NCI-H2196 (cell line): ENCODE data around the gene COBLL1.

Experiments
- DNase-seq: peaks from one replicate; lab custom pipeline; 2025; ENCODE audit not compliant: unreplicated experiment; lab: John Stamatoyannopoulos, UW

Gene COBLL1

DNA sequence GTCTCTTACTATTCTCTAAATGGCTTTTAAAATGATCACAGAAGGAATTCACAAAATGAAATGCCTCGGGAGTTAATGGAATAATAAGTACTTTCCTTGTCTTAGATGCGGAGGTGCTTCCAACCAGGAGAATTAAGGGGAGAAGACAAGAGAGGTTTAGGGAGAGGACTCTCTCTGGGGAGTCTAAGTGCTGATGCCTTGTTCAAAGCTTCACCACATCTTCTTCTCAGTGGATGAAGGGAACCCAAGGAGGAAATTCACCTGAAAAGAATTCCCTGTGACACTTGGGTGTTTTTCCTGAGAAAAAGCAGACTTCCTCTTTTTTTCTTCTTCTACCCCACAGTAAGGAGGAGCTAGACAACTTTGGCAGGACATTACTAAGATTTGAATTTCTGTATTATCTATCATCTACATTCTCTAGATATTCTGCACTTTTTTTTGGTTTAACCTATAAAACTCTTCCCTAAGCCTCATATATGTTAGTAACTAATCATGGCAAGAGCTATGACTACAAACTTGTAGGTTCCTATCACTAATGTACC is 150.2 kb downstream of the COBLL1 start:
- no peak for DNase-seq

DNA sequence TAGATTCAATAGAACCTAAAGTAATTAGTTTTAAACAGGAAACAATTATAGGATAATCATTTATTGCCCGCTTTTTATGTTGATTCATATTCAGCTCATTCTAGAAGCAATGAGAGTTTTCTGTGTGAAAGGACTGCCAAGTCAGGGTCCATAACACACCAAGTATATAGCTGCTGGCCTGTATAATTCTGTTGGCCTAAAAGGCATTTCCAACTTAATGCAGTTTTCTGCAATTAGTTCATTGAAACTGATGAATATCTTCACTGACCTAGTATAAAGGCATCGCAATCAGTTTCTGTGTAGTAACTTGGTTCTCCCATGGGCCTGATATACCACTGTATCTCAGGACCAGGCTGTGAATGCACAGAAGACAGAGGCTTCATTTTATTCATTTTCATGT is 151.3 kb downstream of the COBLL1 start:
- DNase-seq, result no peak

DNA sequence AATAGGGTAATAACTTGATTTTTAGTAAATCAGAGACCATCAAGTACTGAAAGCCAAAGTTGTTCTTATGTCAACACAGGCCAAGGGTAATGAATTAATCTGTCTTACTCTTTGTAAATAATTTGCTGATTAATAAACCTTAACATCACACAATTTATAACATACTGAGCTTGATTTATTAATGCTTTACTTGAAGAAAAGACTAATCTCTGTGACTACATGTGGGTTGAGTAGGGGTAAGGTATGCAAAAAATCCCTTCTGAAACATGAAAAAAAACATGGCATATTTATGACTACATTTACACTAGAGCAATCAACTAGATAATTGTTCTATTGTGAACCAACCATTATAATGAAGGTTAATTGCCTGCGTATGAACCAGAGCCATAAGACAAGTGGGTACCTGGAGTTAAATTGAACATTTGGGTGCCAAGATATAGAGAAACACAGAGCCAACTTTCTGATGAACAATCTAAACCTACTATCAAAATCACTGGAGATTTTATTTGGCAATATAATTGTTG is 152.7 kb downstream of the COBLL1 start:
- DNase-seq, result no peak

DNA sequence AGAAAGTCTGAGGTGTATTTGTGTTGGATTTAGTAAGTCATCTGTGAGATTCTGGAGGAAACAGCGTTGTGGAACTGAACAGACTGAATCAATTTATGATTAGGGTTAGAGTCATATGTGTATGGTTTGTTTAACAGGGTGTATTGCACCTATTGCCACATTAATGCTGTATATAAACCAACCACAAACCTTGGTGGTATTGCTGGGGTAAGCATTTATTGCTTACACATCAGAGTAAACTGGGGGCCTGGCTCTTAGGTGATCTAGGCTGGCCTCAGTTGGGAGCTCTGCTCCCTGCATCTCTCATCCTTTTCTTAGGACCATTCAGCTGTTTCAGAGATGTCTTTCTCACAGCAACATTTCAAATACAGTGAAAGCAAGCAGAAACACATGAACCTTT is 160.6 kb downstream of the COBLL1 start:
- no peak for DNase-seq

DNA sequence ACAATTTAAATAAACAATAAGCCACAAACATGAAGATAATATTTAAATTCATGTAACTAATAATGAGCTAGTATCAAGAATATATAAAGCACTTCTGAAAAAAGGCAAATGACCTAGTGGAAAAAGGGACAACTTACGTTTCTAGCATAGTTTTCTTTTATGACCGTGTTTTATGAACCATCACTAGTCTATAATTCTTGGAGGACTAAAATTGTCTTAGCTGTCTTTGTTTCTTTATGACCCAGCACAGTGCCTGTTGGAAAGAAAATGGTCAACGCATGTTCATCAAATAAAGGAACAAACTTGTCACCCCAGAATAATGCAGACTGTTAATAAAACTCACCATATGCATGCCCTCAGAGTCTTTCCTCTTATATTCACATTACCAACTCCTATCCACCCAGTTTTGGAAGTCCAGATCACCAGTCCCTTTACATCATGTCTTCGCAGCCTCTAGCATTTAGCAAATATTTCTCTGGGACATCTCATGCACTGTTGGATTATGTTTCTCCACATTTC is 162.9 kb downstream of the COBLL1 start:
- no peak for DNase-seq

DNA sequence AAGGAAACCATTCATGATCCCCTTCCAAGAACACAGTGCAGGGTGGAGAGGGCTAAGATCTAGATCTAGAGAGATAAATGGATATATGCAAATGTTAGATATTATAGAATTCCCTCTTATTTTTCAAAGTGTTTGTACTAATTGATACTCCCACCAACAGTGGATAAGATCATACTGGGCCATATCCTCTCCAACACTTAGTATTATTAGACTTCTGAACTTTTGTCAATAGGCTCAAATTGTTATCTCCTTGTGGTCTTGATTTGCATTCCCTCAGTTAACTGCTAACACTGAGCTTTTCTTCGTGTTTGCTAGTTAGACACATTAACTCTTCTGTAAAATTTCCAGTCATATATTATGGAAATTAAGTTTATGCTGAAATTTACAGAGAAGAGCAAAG is 163.9 kb downstream of the COBLL1 start:
- DNase-seq, result no peak

DNA sequence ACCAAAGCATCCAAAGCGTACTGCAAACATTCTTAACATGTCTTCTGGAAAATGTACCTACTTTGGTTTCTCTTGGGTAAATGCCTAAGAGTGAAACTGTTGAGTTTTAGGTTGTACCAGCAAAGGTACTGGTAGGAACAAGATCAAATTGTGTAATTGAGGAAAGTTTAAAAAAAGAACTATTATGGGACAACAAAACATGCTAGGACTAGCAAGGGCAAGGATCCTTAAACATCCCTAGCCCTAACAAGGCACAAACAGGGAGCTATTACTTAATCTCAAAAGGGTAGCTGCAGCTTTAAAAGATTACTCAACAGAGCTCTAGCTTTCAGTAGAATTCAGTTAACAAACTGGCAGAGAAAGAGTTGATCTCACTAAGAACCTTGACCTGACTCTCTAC is 164.4 kb downstream of the COBLL1 start:
- DNase-seq, result no peak

DNA sequence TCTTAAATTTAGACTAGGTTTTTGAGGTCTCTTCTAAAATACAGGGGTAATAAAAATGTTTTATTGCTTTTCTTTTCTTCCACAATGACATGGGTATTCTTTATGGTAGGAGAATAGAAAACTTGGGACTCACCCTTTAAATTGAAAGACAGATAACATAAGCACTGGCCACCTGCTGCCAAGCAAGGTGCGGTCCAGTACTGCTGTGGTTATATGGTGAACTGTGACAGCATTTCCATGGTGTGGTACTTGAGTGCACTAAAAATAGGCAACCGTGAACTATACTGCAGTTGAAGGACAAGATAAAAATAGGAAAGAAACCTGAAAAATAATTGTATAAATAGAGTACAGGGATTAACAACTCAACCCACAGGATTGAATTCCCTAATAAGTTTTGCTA is 165.9 kb downstream of the COBLL1 start:
- no peak for DNase-seq

DNA sequence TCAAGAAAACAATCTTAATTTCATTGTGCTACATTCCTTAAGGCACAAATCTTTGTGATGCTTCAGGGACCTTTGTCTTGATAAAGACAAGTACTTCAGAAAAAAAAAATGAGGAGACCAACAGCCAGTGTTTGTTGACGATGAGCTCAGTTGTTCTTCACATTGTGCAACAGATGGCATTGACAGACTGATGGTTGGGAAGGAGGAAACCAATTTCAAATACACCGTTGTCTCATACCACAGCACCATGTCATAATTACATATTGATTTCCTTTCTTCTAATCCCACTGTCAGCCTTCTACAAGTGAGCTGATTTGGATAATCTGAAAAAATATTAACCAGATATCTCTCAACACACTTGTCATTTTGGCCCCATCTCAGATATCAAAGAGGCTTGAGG is 166.6 kb downstream of the COBLL1 start:
- DNase-seq, result no peak

DNA sequence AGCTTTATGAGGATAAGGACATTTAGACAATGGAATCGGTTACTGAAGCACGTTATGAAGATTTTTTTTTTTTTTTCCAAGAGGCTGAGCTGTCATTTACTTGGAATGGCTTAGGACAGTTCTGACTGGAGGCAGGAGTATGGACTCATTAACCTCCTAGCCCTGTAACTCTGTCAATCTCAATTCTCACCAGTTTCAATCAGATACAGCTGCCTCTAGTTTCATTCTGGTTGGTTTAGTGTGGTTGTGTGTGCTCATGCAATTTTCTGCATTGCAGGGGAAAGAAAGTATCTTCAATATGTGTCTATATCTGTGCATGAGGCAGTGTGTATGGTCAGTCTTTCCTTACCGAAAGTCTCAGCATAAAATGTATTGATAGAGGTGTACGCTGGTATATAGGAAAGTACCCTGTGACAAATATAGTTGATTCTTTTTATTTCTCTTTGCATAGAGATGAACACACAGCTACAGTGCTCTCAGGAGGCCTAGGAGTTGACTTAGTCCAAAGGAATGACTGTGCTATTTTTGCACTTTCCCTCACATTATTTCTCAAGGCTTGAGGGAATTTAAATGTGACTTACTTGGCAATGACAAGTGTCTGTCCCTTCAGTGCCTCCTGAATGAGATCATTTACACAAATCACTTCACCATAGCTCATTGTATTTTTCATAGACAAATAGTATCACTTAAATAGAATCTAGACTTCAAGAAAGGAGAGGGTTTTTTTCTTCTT is 169.8 kb downstream of the COBLL1 start:
- no peak for DNase-seq

DNA sequence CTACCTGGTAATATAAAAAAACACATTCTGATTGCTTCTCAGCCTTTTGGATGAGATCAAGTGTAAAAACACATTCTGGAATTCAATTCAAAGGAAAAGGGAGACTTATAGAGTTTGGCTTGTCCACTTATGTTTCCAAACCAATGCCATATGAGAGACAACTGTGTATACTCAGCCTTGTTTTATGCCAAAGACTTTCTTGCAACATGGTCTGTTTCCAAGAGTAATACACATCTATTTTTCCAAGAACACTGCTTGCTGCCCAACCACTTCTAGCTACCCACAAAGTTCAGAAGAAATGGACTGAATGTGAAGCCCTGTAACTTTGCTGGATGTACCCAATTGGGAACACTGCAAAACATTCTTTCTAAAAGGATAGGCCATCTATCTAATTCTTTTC is 172.3 kb downstream of the COBLL1 start:
- no peak for DNase-seq

DNA sequence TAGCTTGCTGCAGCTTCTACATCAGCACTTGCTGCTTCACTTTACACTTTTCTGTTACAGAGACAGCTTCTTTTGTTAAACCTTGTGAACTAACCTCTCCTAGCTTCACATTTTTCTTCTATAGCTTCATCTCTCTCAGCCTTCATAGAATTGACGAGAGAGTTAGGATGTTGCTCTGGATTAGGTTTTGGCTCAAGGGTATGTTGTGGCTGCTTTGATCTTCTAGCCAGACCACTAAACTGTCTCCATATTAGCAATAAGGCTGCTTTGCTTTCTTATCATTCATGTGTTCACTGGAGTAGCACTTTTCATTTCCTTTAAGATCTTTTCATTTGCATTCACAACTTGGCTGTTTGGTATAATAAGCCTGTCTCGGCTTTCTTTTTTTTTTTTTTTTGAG is 174.1 kb downstream of the COBLL1 start:
- DNase-seq, result no peak

DNA sequence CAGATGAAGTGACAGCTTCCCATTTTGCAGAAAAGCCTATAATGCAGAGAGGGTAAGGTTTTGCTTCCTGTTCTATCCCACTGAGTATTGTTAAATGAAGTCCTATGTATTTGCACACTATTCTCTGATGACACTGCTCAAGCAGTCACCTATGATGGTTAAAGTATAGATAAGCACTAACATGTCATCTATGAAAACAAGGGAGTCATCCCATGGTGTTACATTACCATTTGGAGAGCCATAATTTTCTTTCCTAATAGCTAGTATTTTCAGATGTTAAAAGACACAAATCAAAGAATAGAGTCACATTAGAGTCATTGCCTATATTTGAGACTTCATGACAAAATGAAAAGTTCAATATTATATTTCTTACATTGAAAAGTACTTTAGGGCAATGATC is 177.6 kb downstream of the COBLL1 start:
- DNase-seq, result no peak

DNA sequence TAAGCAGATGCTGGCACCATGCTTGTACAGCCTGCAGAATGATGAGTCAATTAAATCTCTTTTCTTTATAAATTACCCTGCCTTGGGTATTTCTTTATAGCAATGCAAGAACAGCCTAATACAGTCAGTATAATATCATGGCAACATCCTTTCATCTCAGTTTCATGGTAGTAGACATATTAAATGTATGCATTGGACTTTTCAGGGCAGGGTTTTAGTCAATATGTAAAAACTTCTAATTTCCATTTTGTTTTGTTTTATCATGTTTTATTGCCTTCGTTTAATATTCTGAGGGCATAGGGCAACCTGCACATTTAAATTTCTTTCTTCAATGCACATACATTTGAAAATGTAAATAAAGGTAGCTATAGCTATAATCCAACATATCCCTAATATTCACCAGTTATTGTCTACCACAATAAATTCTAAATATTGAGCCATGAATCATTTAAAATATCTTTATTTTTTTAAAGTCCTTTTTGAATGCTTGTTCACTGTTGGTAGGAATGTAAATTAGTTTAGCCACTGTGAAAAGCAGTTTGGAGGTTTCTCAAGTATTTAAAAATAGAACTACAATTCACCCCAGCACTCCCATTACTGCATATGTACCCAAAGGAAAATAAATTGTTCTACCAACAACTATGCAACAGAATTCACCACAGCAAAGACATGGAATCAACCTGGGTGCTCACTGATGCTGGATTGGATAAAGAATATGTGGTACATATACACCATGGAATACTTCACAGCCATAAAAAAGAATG is 178.6 kb downstream of the COBLL1 start:
- no peak for DNase-seq

DNA sequence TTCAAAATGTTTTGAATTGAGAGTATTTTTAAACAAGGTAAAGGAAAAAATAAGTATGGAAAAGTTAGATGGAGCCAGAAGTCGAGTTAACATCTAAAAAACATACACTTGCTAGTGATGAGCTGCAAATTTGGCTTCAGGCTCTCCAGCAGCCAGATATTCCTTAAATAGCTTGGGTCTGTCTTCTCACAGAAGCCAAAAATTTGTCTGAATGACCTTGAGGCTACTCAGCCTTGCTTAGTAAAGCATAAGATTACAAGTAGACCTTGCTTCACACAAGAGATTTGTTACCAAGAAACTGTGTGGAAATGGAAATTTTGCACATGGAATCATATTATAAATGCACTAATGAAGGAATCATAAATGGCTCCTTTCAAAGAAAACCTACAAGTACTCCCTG is 179.6 kb downstream of the COBLL1 start:
- DNase-seq, result no peak

DNA sequence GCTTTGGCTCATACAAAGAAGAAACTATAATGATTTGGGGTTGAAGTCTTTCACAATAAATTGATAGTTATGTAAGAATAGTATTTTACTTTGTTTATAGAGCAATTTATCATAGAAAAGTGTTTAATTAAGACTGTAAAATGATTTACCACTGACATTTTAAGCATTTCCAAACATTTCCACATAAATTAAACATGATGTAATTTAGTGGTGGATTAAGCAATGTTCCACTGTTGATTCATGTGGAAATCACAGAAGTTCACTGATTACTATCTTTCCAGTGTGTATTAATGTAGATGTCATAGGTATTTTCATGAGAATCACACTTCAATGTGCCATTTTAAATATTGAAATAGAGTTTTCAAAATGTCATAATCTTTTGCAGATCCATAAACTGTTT is 180.3 kb downstream of the COBLL1 start:
- no peak for DNase-seq

DNA sequence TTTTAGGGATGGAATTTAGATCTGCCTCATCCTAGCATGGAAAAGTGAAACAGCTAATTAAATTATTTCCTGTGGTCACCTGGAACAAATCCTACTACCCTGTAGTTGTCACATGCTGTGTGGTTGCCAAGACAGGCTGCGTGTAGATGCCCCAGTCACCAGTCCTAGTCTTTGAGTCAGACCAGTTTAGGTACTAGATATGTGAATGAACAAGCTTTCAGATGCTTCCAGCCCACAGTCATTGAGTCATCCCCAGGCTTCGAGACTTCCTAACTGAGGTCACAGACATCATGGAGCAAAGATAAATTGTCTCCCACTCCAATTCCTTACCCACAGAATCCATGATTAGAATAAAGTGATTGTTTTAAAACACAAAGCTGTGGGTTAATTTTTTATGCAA is 184.5 kb downstream of the COBLL1 start:
- no peak for DNase-seq

DNA sequence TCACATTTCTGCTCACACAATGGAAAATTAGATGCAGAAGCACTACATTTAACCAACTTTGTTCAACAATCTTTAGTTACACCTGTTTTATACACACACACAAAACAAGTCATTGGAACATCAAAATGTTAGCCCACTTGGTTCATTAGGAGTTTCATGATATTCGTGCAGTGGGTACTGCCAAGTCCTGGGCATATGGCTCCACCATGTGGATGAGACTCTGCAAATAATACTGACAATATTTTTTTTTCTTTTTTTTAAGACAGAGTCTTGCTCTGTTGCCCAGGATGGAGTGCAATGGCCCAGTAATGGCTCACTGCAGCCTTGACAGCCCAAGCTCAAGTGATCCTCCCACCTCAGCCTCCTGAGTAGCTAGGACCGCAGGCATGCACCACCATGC is 185.9 kb downstream of the COBLL1 start:
- no peak for DNase-seq

DNA sequence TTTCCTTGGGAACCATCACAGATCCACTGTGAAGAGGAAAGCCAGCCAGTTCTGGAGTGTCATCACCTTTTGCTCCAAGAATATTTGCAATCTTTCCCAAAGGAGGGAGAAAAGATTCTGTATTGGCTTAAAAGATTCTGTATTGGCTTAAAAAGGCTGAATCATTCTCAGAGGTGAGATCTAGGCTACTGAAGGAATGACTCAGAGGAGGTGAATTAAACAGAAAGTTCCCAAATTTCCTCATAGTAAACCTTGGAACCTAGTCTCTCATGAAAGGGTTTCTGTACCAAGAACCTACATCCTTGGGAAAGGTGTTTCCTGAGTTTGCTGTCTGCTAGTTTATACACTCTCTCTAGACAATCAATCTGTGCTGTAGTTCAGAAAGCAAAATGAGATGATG is 186.3 kb downstream of the COBLL1 start:
- DNase-seq, result no peak

DNA sequence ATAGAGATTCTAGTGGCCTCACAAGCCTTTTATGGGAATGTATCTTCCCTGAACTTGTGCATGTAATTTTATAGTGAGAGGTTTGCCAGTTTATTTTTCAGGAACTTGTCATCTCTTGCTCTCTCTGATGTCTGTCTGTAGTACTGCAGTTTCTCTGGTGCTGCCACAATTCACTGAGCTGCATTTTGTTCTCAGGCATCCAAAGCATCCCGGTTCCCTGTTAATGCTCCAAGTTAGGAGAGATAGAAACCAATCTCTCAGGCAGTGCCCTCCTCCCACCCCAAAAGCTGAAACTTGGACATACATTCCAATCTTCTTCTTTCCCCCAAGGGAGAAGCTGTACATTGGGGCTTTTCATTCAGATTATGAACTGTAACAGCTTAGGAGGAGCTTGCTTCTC is 190.3 kb downstream of the COBLL1 start:
- no peak for DNase-seq

DNA sequence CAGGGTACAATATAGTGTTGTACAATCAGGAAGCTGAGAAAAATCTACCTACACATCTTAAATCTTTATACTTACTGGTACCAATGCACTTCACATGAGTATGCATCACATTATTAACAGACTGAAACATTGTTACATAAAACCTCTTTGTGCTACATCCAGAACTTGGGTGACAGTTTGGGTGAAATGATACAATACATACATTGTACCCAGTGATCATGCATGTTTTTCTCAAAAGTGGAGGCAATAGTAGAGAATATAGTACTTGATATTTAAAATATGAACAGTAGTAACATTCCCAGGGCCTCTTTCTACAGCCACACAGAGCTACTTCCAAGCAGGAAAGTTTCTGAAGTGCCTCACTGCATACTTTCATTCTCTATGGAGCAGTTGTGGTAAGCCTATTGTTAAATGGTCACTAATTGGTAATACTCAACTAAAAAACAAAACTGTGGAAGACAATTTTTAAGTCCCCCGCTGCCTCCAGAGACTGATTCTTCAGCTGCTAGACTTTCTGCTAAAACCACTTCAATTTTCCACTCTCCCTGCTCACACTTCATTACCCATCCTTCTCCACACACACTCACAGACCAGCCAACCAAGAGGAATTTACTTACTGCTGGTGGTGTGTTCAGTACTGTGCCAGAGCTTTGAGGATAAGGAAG is 197.5 kb downstream of the COBLL1 start:
- no peak for DNase-seq
